ENCODE data around the gene CAV2.
"Not testable (repeated sequence)": the region's sequence is repeated elsewhere in the genome, so short reads cannot be mapped to it uniquely, and the experiment has no call there.

Gene CAV2, protein sequence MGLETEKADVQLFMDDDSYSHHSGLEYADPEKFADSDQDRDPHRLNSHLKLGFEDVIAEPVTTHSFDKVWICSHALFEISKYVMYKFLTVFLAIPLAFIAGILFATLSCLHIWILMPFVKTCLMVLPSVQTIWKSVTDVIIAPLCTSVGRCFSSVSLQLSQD

GRCh38 chr7:116499168-116500077 is at the start of gene CAV2:
CAV2 (plus strand) TSS chr7:116499738; CDS start chr7:116499782, 44 bp downstream.
- DNase-seq (ENCODE audit: low read depth in 3 of 3) = no peak

- DNase-seq (ENCODE audit: low read depth in 3 of 3) = no peak
These were observed 49.6 kb upstream of the CAV2 start for GRCh38 chr7:116449950-116450349.

DNA sequence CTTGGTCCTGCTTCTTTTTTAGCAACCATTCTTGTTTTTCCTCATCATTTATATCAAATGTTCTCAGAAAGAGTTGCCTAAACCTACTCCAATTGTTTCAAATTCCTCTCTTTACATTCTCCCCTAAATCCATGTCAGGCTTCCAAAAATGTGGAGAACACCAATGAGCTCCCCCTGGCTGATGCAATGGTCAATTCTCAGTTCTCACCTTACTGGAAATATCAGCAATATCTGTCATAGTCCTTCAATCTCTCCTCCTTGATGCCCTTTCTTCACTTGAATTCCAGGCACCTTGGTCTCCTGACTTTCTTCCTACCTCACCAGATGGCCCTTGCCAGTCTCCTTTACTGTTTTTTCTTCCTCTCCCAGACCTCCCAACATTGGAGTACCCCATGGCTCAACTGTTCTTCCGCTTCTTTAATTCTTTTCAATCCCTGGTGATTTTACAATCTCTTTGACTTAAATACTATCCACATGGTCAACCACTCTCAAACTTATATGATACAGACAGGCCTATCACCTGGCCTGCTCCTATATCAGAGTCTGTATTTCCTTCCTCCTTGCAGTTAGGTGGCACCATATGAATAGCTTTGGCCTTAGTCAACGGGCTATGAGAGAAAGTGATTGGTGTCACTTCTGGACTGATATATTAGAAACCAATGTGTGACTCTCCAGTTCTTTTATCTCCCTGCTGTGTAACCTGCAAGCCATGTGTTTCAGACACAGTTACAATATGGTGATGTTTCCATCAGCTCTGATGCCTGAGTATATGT is 47.4 kb upstream of the CAV2 start:
- no peak for DNase-seq (ENCODE audit: low read depth in 3 of 3)

- no peak for DNase-seq (ENCODE audit: low read depth in 3 of 3)
These were observed 45.2 kb upstream of the CAV2 start for GRCh38 chr7:116454377-116454776.

DNA sequence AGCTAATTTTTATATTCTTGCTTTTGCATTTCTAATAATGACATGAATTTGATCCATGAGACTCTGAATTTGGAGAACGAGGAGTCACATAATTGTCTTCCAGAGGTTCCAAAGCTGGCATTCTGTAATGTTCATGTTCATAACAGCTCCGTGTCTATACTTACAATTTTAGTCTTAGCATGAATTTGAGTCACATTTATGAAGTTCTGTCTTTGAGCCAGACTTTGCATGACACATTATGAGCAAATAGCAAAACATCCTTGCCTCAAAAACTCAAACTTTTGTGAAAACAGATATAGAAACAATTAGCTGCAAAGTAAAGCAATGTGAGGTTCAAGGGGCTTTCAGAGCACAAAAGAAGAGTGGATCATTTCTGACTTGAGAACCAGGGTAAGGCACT is 44.5 kb upstream of the CAV2 start:
- no peak for DNase-seq (ENCODE audit: low read depth in 3 of 3)

DNA sequence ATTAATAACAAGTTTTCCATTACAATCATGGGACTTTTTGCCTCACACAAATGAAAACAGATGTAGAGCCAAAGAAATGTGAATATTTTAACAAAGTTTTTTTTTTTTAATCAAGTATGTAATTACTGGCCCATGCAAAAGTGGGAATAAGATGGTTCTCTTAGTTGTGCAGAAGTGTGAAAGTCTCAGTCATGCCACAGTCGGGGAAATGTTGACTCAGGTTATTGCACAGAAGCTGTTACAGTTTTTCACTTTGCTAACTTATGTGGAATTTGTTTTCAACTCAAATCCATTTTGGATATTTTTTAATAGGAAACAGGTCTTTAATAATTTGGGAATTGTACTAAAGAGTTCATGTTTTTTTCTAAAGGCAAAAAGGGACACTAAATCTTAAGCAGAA is 44.0 kb upstream of the CAV2 start:
- DNase-seq (ENCODE audit: low read depth in 3 of 3) = no peak

- no peak for DNase-seq (ENCODE audit: low read depth in 3 of 3)
These were observed 38.0 kb upstream of the CAV2 start for GRCh38 chr7:116461500-116461899.

GRCh38 chr7:116463956-116464355 is 35.6 kb upstream of the CAV2 start:
- DNase-seq (ENCODE audit: low read depth in 3 of 3) = no peak

GRCh38 chr7:116464375-116464774 is 35.2 kb upstream of the CAV2 start:
- DNase-seq (ENCODE audit: low read depth in 3 of 3) = no peak

DNA sequence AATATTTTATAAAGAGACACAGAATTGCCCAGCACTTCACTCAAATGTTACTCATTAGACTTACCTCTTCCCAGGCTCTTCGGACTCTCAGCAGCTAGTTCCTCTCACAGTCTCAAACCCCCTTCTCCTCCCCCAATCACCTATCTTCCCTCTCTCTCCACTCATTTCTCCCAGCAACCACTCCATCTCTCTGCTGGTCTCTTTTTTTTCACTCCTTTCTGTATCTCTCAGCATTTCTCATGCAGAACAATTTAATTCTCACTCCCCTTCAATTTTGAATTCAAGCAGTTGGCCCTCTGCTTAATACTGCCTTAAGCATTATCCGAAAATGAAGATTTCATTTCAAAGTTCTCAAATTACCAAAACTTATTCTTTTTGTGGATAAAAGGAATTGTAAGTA is 34.4 kb upstream of the CAV2 start:
- DNase-seq (ENCODE audit: low read depth in 3 of 3) = no peak

- DNase-seq (ENCODE audit: low read depth in 3 of 3) = no peak
These were observed 31.0 kb upstream of the CAV2 start for GRCh38 chr7:116468534-116468933.

DNA sequence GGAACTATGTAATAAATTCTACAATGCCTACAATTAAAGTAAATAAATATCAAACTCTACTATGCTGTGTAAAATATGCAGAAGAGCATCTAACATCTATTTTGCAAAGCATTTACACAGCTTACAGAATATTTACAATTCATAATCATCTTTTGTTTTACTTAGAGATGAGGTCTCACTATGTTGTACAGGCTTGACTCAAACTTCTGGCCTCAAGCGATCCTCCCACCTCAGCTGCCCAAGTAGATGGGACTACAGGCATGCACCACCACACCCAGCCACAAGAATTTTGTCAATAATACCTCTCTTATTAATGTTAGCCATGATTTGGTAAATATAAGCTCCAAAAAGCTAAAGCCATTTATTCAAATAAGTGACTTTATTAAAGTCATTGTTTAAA is 21.9 kb upstream of the CAV2 start:
- no peak for DNase-seq (ENCODE audit: low read depth in 3 of 3)

GRCh38 chr7:116478834-116479233 is 20.7 kb upstream of the CAV2 start:
- DNase-seq (ENCODE audit: low read depth in 3 of 3) = no peak

DNA sequence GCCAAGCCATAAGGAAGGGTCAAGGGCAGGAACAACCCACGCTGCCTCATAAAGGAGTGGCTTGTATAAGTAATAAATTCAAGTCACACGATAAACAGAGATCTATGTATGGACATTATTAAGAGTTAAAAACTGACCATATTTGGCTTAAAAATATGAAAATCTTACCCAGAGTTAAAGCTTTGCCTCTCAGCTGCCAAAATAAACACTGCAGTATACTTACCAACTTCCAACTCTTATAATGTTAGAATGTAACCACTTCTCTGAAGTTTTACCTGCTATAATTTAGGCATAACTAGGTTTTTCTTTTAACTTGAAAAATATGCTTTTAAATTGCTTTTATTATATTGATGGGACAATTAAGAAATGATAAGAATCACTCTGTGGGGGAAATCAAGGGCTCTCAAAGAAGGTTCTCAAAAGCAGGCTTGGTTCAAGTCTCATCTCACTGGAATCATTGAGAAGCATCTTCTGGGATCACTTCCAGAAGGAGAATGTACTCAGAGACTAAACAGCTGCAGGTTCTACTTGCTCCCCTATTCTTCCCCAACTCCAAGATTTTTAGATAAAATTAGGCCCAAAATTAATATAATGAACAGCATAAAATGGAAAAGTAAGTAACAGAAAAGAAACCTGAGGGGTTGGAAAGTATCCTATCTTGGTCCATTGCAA is 16.1 kb upstream of the CAV2 start:
- DNase-seq (ENCODE audit: low read depth in 3 of 3) = no peak

- DNase-seq (ENCODE audit: low read depth in 3 of 3) = not testable (repeated sequence)
These were observed 15.1 kb upstream of the CAV2 start for GRCh38 chr7:116484389-116484788.

DNA sequence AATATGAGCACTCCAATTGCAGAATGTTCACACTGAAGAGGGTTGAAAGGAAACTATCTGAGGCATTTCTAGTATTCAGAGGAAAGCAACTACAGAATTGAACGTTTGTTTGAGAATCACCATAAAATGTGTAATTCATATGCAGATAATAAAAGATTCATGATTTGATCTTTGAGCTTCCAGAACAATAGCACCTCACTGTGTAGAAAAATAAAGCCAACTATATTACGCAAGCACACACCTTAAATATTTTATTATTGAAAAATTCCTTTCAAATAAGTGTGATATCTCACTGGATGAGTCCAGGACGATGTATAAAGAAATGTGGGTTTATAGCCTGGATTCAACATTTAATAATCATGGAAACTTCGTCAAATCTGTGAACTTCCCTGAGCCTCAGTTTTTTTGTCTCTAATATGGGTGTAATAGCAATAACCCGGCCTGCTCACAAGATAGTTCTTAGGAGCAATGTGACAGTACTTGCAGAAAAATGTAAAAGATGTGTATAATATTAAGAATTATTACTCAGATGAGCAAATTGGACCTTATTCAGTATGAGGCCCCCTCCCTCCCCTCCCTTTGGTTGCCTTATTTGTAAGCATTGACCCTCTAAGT is 11.5 kb upstream of the CAV2 start:
- DNase-seq (ENCODE audit: low read depth in 3 of 3) = no peak

- DNase-seq (ENCODE audit: low read depth in 3 of 3) = no peak
These were observed 9.2 kb upstream of the CAV2 start for GRCh38 chr7:116490351-116490750.

- DNase-seq (ENCODE audit: low read depth in 3 of 3) = no peak
These were observed 7.5 kb upstream of the CAV2 start for GRCh38 chr7:116491887-116492653.

DNA sequence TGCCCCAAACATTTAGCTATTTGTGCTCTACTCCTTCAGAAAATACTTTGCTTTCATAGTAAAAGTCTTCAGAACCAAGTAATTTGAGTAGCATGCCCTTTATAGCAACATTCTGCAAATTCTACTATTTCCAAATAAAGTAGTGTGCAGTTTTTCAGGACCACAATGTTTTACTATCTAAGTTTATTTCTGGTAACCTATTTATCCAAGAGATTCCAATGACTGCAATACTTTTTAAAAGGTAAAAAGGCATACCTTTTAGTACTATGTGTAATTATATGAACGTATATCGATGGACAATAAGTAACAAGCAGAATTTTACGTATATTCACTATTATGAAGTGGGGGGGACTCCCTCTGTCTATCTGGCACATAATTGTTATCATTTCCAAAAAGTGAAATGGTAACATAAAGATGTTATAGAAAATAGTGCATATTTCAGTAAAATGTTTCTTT is 6.9 kb upstream of the CAV2 start:
- DNase-seq (ENCODE audit: low read depth in 3 of 3) = no peak

DNA sequence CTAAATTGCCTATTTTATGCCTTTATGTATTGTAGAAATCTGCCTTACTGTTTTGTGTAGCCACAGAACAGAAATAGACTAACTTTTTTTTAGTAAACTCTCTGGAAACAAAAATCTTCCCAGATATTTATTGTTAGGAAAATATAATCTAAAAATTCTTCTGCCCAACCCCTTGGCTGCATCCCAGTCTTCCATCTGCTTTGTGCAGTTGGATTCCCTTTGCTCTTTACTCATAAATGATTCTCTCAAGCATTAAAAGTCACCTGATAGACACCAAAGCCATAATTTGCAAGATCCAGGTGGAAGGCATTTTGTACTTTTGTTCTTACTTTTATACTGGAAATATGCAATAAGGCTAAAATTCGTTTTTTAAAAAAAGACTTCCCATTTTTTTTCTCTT is 6.1 kb upstream of the CAV2 start:
- no peak for DNase-seq (ENCODE audit: low read depth in 3 of 3)

- no peak for DNase-seq (ENCODE audit: low read depth in 3 of 3)
These were observed 5.1 kb upstream of the CAV2 start for GRCh38 chr7:116494472-116494871.

All from stimulated activated CD4-positive, alpha-beta T cell treated with anti-CD3 and anti-CD28 coated beads, TNF-alpha, amount 100 ng/mL, for 48 hours (primary cell).